ENCODE results near the gene ELAPOR1. TPM values are rescaled to one million over a fixed set of nuclear protein-coding genes. Genes with fewer than 3 reads are reported as not detected.
A peak's percentile ranks its signal among the peaks of the same experiment; 100 is the strongest.

Gene ELAPOR1
- total RNA-seq, 1 donor from 2014 or later = 14.6 TPM

- H3K9me3 Mint-ChIP-seq (ENCODE audit: low read depth) = no peaks in the 10 kb centered on the region
- no peaks in the 10 kb centered on the region for H3K27me3 Mint-ChIP-seq
- H3K4me1 Mint-ChIP-seq (ENCODE audit: low read depth) = peaks cover 29% of the 10 kb centered on the region
- no peak for TF ChIP-seq CTCF (IDR thresholded peaks at IDR 0.05; ENCODE audit: unreplicated experiment)
- DNase-seq (ENCODE audit: low spot score, unreplicated experiment) = no peak
- H3K36me3 Mint-ChIP-seq (ENCODE audit: insufficient read depth) = no peaks in the 10 kb centered on the region
- H3K4me3 Mint-ChIP-seq (ENCODE audit: low read depth) = no peak overlapping the region
- no peak overlapping the region for H3K27ac Mint-ChIP-seq
Observed at GRCh38 chr1:109131800-109132199, 17.9 kb downstream of the ELAPOR1 start.

- TF ChIP-seq CTCF (IDR thresholded peaks at IDR 0.05; ENCODE audit: unreplicated experiment) = no peak
- Mint-ChIP-seq H3K36me3 (ENCODE audit: insufficient read depth) (no peaks in the 10 kb centered on the region), H3K27me3 (no peaks in the 10 kb centered on the region), H3K4me3 (ENCODE audit: low read depth) (no peak overlapping the region), H3K9me3 (ENCODE audit: low read depth) (no peaks in the 10 kb centered on the region), H3K27ac (peak overlapping the region; percentile 3), H3K4me1 (ENCODE audit: low read depth) (peaks cover 37% of the 10 kb centered on the region)
- DNase-seq (ENCODE audit: low spot score, unreplicated experiment) = no peak
Observed at GRCh38 chr1:109133002-109133706, 19.2 kb downstream of the ELAPOR1 start.

GRCh38 chr1:109133815-109134214, 19.9 kb downstream of the ELAPOR1 start:
- no peaks in the 10 kb centered on the region for H3K36me3 Mint-ChIP-seq (ENCODE audit: insufficient read depth)
- TF ChIP-seq CTCF (IDR thresholded peaks at IDR 0.05; ENCODE audit: unreplicated experiment) = no peak
- no peaks in the 10 kb centered on the region for H3K9me3 Mint-ChIP-seq (ENCODE audit: low read depth)
- DNase-seq (ENCODE audit: low spot score, unreplicated experiment) = no peak
- peaks cover 42% of the 10 kb centered on the region for H3K4me1 Mint-ChIP-seq (ENCODE audit: low read depth)
- H3K27ac Mint-ChIP-seq = peak overlapping the region; percentile 98
- H3K4me3 Mint-ChIP-seq (ENCODE audit: low read depth) = no peak overlapping the region
- H3K27me3 Mint-ChIP-seq = no peaks in the 10 kb centered on the region

GRCh38 chr1:109134423-109134822, 20.5 kb downstream of the ELAPOR1 start:
- peak overlapping the region; percentile 29 for H3K4me3 Mint-ChIP-seq (ENCODE audit: low read depth)
- peaks cover 44% of the 10 kb centered on the region for H3K4me1 Mint-ChIP-seq (ENCODE audit: low read depth)
- H3K9me3 Mint-ChIP-seq (ENCODE audit: low read depth) = no peaks in the 10 kb centered on the region
- peak overlapping the region; percentile 98 for H3K27ac Mint-ChIP-seq
- no peaks in the 10 kb centered on the region for H3K36me3 Mint-ChIP-seq (ENCODE audit: insufficient read depth)
- TF ChIP-seq CTCF (IDR thresholded peaks at IDR 0.05; ENCODE audit: unreplicated experiment) = no peak
- no peaks in the 10 kb centered on the region for H3K27me3 Mint-ChIP-seq
- DNase-seq (ENCODE audit: low spot score, unreplicated experiment) = no peak

GRCh38 chr1:109135940-109136339, 22.0 kb downstream of the ELAPOR1 start:
- H3K36me3 Mint-ChIP-seq (ENCODE audit: insufficient read depth) = no peaks in the 10 kb centered on the region
- no peak overlapping the region for H3K4me3 Mint-ChIP-seq (ENCODE audit: low read depth)
- H3K27ac Mint-ChIP-seq = peak overlapping the region; percentile 67

More at GRCh38 chr1:109135940-109136339, 22.0 kb downstream of the ELAPOR1 start:
- H3K27me3 Mint-ChIP-seq = no peaks in the 10 kb centered on the region
- no peaks in the 10 kb centered on the region for H3K9me3 Mint-ChIP-seq (ENCODE audit: low read depth)
- H3K4me1 Mint-ChIP-seq (ENCODE audit: low read depth) = peaks cover 47% of the 10 kb centered on the region
- TF ChIP-seq CTCF (IDR thresholded peaks at IDR 0.05; ENCODE audit: unreplicated experiment) = no peak
- DNase-seq (ENCODE audit: low spot score, unreplicated experiment) = no peak

Measured in progenitor cell of endocrine pancreas (in vitro differentiated cells).